ENCODE results near the gene MAP4K5.
A peak's percentile ranks its signal among the peaks of the same experiment; 100 is the strongest.
"Not testable (repeated sequence)": the region's sequence is repeated elsewhere in the genome, so short reads cannot be mapped to it uniquely, and the experiment has no call there.

MAP4K5 gene

DNA sequence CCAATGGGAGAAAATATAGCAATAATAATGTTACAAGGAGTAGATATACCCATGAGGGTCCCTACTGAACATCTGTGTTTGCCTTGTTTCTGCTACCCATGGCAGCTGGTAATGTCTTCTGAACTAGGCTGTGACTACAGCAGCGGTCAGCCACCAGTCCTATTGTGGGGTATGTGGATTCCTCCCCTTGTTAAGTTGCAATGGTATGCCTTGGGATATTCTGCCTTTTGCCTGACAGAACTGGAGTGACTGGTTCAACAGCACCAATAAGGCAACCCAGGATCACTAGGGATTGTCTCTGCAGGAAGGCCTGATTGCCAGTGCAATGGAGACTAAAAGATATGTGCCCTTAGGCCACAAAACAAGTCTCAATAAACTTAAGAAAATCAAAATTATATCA, 17.9 kb upstream of the MAP4K5 start:
- no peaks in the 10 kb centered on the region for H3K36me3 ChIP-seq (ENCODE audit: insufficient read depth, low read length)
- no peaks in the 10 kb centered on the region for H3K9me3 ChIP-seq (replicated peaks; ENCODE audit: low read length)
- H3K4me2 ChIP-seq (ENCODE audit: low read length) = no peak overlapping the region
- H3K4me1 ChIP-seq (ENCODE audit: control insufficient read depth, insufficient read depth, low read length) = no peaks in the 10 kb centered on the region
- H3K27me3 ChIP-seq (ENCODE audit: control insufficient read depth, insufficient read depth, low read length) = peaks cover 11% of the 10 kb centered on the region
- no peak overlapping the region for H3K9ac ChIP-seq (ENCODE audit: low read depth, low read length)
- no peak overlapping the region for H3K4me3 ChIP-seq (ENCODE audit: low read length)

DNA sequence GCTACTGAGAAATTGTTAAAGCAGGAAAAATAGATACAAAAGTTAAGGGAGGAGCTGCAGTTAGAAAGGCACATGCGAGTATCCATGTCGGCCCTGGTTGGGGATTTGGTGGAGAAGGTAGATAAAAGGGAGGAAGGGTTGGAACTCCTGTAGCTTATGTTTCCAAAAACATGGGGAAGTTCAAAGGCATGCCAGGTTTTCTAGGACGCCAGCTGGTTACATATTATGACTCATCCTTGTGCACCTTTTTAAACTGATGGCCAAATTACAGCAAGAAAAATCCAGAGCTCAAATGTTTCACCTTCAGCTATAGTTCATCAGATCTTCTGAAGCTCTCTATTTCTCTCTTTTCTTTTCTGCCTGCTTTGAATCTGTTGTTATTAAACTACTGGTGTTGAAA, 13.2 kb upstream of the MAP4K5 start:
- Histone ChIP-seq H3K9ac (ENCODE audit: low read depth, low read length) (no peak overlapping the region), H3K9me3 (replicated peaks; ENCODE audit: low read length) (no peaks in the 10 kb centered on the region), H3K4me2 (ENCODE audit: low read length) (no peak overlapping the region), H3K4me3 (ENCODE audit: low read length) (no peak overlapping the region), H3K36me3 (ENCODE audit: insufficient read depth, low read length) (no peaks in the 10 kb centered on the region), H3K27me3 (ENCODE audit: control insufficient read depth, insufficient read depth, low read length) (no peaks in the 10 kb centered on the region), H3K4me1 (ENCODE audit: control insufficient read depth, insufficient read depth, low read length) (no peaks in the 10 kb centered on the region)

DNA sequence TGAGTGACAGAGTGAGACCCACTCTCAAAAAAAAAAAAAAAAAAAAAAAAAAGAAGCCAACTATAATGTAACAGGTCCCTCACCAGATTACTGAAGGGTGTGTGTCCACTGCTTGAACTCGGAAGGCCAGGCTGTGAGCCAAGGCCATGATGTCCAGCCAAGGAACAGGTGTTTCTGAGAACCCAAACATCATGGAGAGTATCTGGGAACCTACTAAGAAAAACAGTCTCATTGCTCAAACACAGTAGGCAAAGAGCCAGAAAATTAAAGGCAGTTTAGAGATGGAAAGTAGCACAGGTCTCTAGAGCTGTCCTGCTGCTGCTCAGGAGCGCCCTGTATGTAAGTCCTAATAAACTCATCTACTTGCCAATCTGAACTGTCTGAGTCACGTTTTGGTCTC, 12.5 kb upstream of the MAP4K5 start:
- Histone ChIP-seq H3K36me3 (ENCODE audit: insufficient read depth, low read length) (no peaks in the 10 kb centered on the region), H3K27me3 (ENCODE audit: control insufficient read depth, insufficient read depth, low read length) (no peaks in the 10 kb centered on the region), H3K9ac (ENCODE audit: low read depth, low read length) (no peak overlapping the region), H3K4me1 (ENCODE audit: control insufficient read depth, insufficient read depth, low read length) (no peaks in the 10 kb centered on the region), H3K9me3 (replicated peaks; ENCODE audit: low read length) (no peaks in the 10 kb centered on the region), H3K4me2 (ENCODE audit: low read length) (no peak overlapping the region), H3K4me3 (ENCODE audit: low read length) (no peak overlapping the region)

DNA sequence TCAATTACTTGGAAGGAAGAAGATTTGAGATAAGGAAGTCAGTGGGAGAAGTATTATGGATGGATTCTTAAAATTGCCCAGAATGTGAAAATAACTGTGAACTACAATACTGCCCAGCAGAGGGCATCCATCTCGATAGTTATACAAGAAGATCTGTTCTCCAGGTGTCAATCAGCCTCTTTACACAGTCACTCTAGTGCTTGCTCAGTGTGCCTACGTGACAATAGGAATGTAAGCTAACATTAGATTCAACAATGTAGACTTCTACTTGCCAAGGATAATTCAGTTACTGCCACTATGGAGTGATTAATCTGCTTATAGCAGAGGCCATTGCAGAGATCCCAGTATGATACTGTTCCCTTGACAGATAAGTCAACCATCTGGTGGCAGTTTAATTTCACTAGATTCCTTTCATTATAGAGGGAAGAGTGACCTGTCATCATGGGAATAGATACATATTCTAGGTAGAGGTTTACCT, 10.6 kb upstream of the MAP4K5 start:
- Histone ChIP-seq H3K36me3 (ENCODE audit: insufficient read depth, low read length) (no peaks in the 10 kb centered on the region), H3K9me3 (replicated peaks; ENCODE audit: low read length) (no peaks in the 10 kb centered on the region), H3K9ac (ENCODE audit: low read depth, low read length) (no peak overlapping the region), H3K27me3 (ENCODE audit: control insufficient read depth, insufficient read depth, low read length) (no peaks in the 10 kb centered on the region), H3K4me1 (ENCODE audit: control insufficient read depth, insufficient read depth, low read length) (no peaks in the 10 kb centered on the region), H3K4me2 (ENCODE audit: low read length) (no peak overlapping the region), H3K4me3 (ENCODE audit: low read length) (no peak overlapping the region)

DNA sequence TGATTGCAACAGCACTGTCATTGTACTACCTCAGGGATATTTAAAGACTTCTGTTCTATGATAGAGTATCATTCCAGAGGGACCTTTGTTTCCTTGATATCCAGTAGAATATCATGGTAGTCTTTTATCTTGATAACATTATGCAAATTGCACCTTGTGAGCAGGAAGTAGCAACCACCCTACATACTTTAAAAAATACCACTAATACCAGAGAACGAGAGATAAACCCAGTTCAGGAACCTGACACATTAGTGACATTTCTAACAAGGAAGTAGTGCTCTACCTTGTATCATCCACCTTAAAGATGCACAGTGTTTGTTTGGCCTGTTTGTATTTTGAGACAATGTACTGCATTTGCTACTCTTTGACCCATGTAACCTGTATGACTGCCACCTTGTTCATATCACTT, 8.8 kb upstream of the MAP4K5 start:
- H3K27me3 ChIP-seq (ENCODE audit: control insufficient read depth, insufficient read depth, low read length) = no peaks in the 10 kb centered on the region
- no peak overlapping the region for H3K4me2 ChIP-seq (ENCODE audit: low read length)
- no peaks in the 10 kb centered on the region for H3K36me3 ChIP-seq (ENCODE audit: insufficient read depth, low read length)
- no peaks in the 10 kb centered on the region for H3K9me3 ChIP-seq (replicated peaks; ENCODE audit: low read length)
- H3K4me3 ChIP-seq (ENCODE audit: low read length) = no peak overlapping the region
- no peak overlapping the region for H3K9ac ChIP-seq (ENCODE audit: low read depth, low read length)
- no peaks in the 10 kb centered on the region for H3K4me1 ChIP-seq (ENCODE audit: control insufficient read depth, insufficient read depth, low read length)

DNA sequence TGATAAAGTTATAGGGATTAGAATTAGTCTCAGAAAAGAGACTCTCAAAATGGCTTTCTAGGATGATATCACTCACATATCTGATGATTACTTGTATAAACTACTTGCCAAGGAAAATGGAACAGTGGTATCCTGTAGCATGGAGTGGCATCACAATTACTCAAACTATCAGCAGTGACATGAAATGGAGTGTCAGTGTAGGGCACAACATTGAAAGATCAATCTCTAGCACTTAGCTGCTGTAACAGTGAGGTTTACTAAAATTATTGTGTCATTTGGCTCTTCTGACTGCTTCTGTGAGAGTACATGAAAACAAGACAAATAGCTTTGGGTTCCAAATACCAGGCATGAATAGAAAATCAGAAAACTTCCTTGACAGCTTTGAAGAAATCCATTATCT, 6.7 kb upstream of the MAP4K5 start:
- no peaks in the 10 kb centered on the region for H3K36me3 ChIP-seq (ENCODE audit: insufficient read depth, low read length)
- no peaks in the 10 kb centered on the region for H3K4me1 ChIP-seq (ENCODE audit: control insufficient read depth, insufficient read depth, low read length)
- no peak overlapping the region for H3K4me3 ChIP-seq (ENCODE audit: low read length)
- H3K9ac ChIP-seq (ENCODE audit: low read depth, low read length) = no peak overlapping the region
- no peak overlapping the region for H3K4me2 ChIP-seq (ENCODE audit: low read length)
- no peaks in the 10 kb centered on the region for H3K27me3 ChIP-seq (ENCODE audit: control insufficient read depth, insufficient read depth, low read length)
- no peaks in the 10 kb centered on the region for H3K9me3 ChIP-seq (replicated peaks; ENCODE audit: low read length)

DNA sequence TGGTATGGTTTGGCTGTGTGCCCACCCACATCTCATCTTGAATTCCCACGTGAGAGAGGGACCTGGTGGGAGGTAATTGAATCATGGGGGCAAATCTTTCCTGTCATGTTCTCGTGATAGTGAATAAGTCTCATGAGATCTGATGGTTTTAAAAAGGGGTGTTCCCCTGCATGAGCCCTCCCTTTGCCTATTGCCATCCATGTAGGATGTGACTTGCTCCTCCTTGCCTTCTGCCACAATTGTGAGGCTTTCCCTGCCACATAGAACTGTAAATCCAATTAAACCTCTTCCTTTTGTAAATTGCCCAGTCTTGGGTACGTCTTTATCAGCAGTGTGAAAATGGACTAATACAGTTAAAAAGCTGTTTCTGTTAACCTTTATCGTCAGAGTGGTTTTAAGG, 5.7 kb upstream of the MAP4K5 start:
- H3K9me3 ChIP-seq (replicated peaks; ENCODE audit: low read length); H3K27me3 ChIP-seq (ENCODE audit: control insufficient read depth, insufficient read depth, low read length); H3K36me3 ChIP-seq (ENCODE audit: insufficient read depth, low read length); H3K4me2 ChIP-seq (ENCODE audit: low read length); H3K4me1 ChIP-seq (ENCODE audit: control insufficient read depth, insufficient read depth, low read length); H3K4me3 ChIP-seq (ENCODE audit: low read length); H3K9ac ChIP-seq (ENCODE audit: low read depth, low read length): not testable (repeated sequence)

- Histone ChIP-seq H3K9me3 (replicated peaks; ENCODE audit: low read length) (no peaks in the 10 kb centered on the region), H3K4me1 (ENCODE audit: control insufficient read depth, insufficient read depth, low read length) (peaks cover 6% of the 10 kb centered on the region), H3K36me3 (ENCODE audit: insufficient read depth, low read length) (no peaks in the 10 kb centered on the region), H3K4me2 (ENCODE audit: low read length) (no peak overlapping the region), H3K27me3 (ENCODE audit: control insufficient read depth, insufficient read depth, low read length) (no peaks in the 10 kb centered on the region), H3K4me3 (ENCODE audit: low read length) (no peak overlapping the region), H3K9ac (ENCODE audit: low read depth, low read length) (no peak overlapping the region)
Measured at GRCh38 chr14:50534997-50535396, 2.6 kb upstream of the MAP4K5 start.

DNA sequence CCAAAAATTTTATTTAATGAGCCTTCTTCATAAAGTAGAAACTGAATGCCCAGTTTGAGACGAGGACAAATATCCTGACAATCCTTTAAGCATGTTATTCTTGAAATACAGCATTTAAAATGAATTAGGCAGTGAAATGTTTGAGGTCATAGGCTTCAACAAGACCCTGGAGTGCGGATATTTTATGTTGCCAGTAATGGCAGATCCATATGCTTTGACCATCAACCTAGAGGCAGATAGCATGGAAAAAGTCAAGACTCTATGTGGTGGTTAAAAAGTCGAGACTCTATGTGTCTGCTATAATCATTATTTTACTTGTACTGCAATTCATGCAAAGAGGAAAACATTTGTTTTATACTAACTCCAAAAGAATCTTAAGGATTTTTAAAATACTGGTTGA, 2.0 kb upstream of the MAP4K5 start:
- Histone ChIP-seq H3K9ac (ENCODE audit: low read depth, low read length) (no peak overlapping the region), H3K4me2 (ENCODE audit: low read length) (no peak overlapping the region), H3K9me3 (replicated peaks; ENCODE audit: low read length) (no peaks in the 10 kb centered on the region), H3K36me3 (ENCODE audit: insufficient read depth, low read length) (peaks cover 2% of the 10 kb centered on the region), H3K4me3 (ENCODE audit: low read length) (no peak overlapping the region), H3K4me1 (ENCODE audit: control insufficient read depth, insufficient read depth, low read length) (peaks cover 12% of the 10 kb centered on the region), H3K27me3 (ENCODE audit: control insufficient read depth, insufficient read depth, low read length) (no peaks in the 10 kb centered on the region)

DNA sequence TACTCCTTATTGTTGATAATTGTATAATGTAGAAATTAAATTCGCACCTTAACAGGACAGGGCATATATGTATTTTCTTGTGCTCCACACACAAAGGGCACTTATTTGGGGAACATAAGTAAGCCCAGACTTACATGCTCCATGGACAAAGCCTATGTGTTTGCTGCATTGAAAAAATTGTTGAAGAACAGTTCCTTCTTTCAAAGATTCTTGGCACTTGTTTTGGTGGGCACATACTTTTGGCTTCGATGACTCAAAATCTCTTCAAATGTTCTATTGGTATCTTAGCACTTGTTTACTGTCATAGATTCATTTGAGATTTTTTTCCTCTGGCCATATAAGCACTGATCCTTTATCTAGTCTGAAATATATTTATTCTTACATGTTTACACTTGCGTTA, 1.4 kb upstream of the MAP4K5 start:
- no peak overlapping the region for H3K4me2 ChIP-seq (ENCODE audit: low read length)
- peaks cover 6% of the 10 kb centered on the region for H3K36me3 ChIP-seq (ENCODE audit: insufficient read depth, low read length)
- H3K27me3 ChIP-seq (ENCODE audit: control insufficient read depth, insufficient read depth, low read length) = no peaks in the 10 kb centered on the region
- H3K4me1 ChIP-seq (ENCODE audit: control insufficient read depth, insufficient read depth, low read length) = peaks cover 18% of the 10 kb centered on the region
- no peak overlapping the region for H3K4me3 ChIP-seq (ENCODE audit: low read length)
- H3K9me3 ChIP-seq (replicated peaks; ENCODE audit: low read length) = no peaks in the 10 kb centered on the region
- H3K9ac ChIP-seq (ENCODE audit: low read depth, low read length) = no peak overlapping the region

- no peak overlapping the region for H3K4me3 ChIP-seq (ENCODE audit: low read length)
- H3K9me3 ChIP-seq (replicated peaks; ENCODE audit: low read length) = no peaks in the 10 kb centered on the region
- peaks cover 6% of the 10 kb centered on the region for H3K36me3 ChIP-seq (ENCODE audit: insufficient read depth, low read length)
- H3K27me3 ChIP-seq (ENCODE audit: control insufficient read depth, insufficient read depth, low read length) = no peaks in the 10 kb centered on the region
- peak overlapping the region; percentile 97 for H3K4me2 ChIP-seq (ENCODE audit: low read length)
- peaks cover 24% of the 10 kb centered on the region for H3K4me1 ChIP-seq (ENCODE audit: control insufficient read depth, insufficient read depth, low read length)
- peak overlapping the region; percentile 97 for H3K9ac ChIP-seq (ENCODE audit: low read depth, low read length)
Measured at GRCh38 chr14:50533241-50533705, 904 bp upstream of the MAP4K5 start.

- Histone ChIP-seq H3K4me3 (ENCODE audit: low read length) (peak overlapping the region; percentile 98), H3K4me2 (ENCODE audit: low read length) (peak overlapping the region; percentile 85)
Measured at GRCh38 chr14:50531595-50532501, 521 bp downstream of the MAP4K5 start.

More at GRCh38 chr14:50531595-50532501, 521 bp downstream of the MAP4K5 start:
- Histone ChIP-seq H3K27me3 (ENCODE audit: control insufficient read depth, insufficient read depth, low read length) (no peaks in the 10 kb centered on the region), H3K9me3 (replicated peaks; ENCODE audit: low read length) (no peaks in the 10 kb centered on the region), H3K9ac (ENCODE audit: low read depth, low read length) (peak overlapping the region; percentile 97), H3K4me1 (ENCODE audit: control insufficient read depth, insufficient read depth, low read length) (peaks cover 37% of the 10 kb centered on the region), H3K36me3 (ENCODE audit: insufficient read depth, low read length) (peaks cover 6% of the 10 kb centered on the region)

Data from skeletal muscle satellite cell (primary cell).